NCI-H2107 treated with DMSO at 0.1 percent for 48 hours (cell line): Measurements from ENCODE around the gene STN1.

Source experiments
- DNase-seq: peaks from one replicate; lab custom pipeline; 2025; ENCODE audit not compliant: unreplicated experiment; lab: John Stamatoyannopoulos, UW

STN1 gene

DNA sequence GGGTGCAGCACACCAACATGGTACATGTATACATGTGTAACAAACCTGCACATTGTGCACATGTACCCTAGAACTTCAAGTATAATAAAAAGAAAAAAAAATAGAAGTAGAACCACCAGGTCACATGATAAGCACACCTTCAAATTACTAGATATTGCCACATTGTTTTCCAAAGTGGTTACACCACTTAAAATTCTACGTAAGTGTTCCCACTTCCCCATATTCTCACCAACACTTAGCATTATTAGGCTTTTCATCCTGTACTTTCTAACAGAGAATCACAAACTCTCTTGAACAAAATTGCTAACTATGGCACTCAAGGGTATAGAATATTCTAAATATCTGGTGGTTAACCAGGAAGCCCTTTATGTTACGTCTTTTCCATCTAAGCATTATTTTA lies 85.2 kb downstream of the STN1 start:
- no peak for DNase-seq
